Hematopoietic multipotent progenitor cell treated with erythropoietin and hydrocortisone succinate and interleukin-3 and kit ligand, for 6 days (in vitro differentiated cells): ENCODE measurements around the gene GIPR.
"Not testable (repeated sequence)": the region's sequence is repeated elsewhere in the genome, so short reads cannot be mapped to it uniquely, and the experiment has no call there.

ENCODE experiments used
- DNase-seq: peaks from one replicate; pipeline ENCODE4 v3.0.0-alpha.2; 2015

The GIPR gene

GRCh38 chr19:45645631-45646344, 22.2 kb upstream of the GIPR start:
- DNase-seq: peak; percentile 97

GRCh38 chr19:45646345-45646698, 21.7 kb upstream of the GIPR start:
- peak; percentile 43 for DNase-seq

GRCh38 chr19:45650722-45651121, 17.3 kb upstream of the GIPR start:
- no peak for DNase-seq

GRCh38 chr19:45653634-45654033, 14.4 kb upstream of the GIPR start:
- no peak for DNase-seq

GRCh38 chr19:45655073-45655472, 12.9 kb upstream of the GIPR start:
- no peak for DNase-seq

- no peak for DNase-seq
Measured at GRCh38 chr19:45657520-45658167, 10.4 kb upstream of the GIPR start.

- DNase-seq: no peak
Measured at GRCh38 chr19:45659096-45659729, 8.8 kb upstream of the GIPR start.

GRCh38 chr19:45660636-45661035, 7.4 kb upstream of the GIPR start:
- DNase-seq: no peak

- no peak for DNase-seq
Measured at GRCh38 chr19:45663800-45664199, 4.2 kb upstream of the GIPR start.

- no peak for DNase-seq
Measured at GRCh38 chr19:45664575-45664974, 3.4 kb upstream of the GIPR start.

- DNase-seq: no peak
Measured at GRCh38 chr19:45668342-45668871, 386 bp downstream of the GIPR start.

- DNase-seq: peak; percentile 97
Measured at GRCh38 chr19:45670670-45671453, 2.8 kb downstream of the GIPR start.

- DNase-seq: no peak
Measured at GRCh38 chr19:45674946-45675345, 6.9 kb downstream of the GIPR start.

- DNase-seq: peak; percentile 26
Measured at GRCh38 chr19:45676851-45677263, 8.8 kb downstream of the GIPR start.

GRCh38 chr19:45677351-45678230, 9.6 kb downstream of the GIPR start:
- DNase-seq: peak; percentile 94

- DNase-seq: peak; percentile 84
Measured at GRCh38 chr19:45681391-45682015, 13.5 kb downstream of the GIPR start.

GRCh38 chr19:45682117-45682516, 14.1 kb downstream of the GIPR start:
- DNase-seq: no peak

GRCh38 chr19:45682908-45683307, 14.9 kb downstream of the GIPR start:
- DNase-seq: no peak

- not testable (repeated sequence) for DNase-seq
Measured at GRCh38 chr19:45685045-45685444, 17.0 kb downstream of the GIPR start.

- no peak for DNase-seq
Measured at GRCh38 chr19:45687599-45687998, 19.6 kb downstream of the GIPR start.

- peak; percentile 98 for DNase-seq
Measured at GRCh38 chr19:45691516-45692186, 23.6 kb downstream of the GIPR start, which contains the start of gene SNRPD2. SNRPD2 (minus strand) TSS chr19:45691953; CDS start chr19:45691888, 65 bp downstream.
